Upper lobe of left lung (tissue), 4 donors: ENCODE measurements around the gene SLC52A3.

Source experiments
- EP300 ChIP-seq, 4 donors: sonication (generic); formaldehyde crosslinking; IDR thresholded peaks; one replicate each; pipeline ENCODE4 v1.5.1; 2017; ENCODE audit warnings: antibody characterized with exemption in 4 of 4, control low read depth in 2 of 4
- POLR2AphosphoS5 ChIP-seq, 2 donors: sonication (generic); formaldehyde crosslinking; IDR thresholded peaks; one replicate each; pipeline ENCODE4 v1.5.1; 2017; ENCODE audit warnings: antibody characterized with exemption in 2 of 2
- TF ChIP-seq, protein P1 (sequence below), 6 experiments: fragments of 450-650 bp in 4 of 6; fragments of 200-600 bp in 2 of 6; sonication (generic) in 2 of 6; IDR thresholded peaks; one replicate each; pipeline ENCODE4 v1.5.1; 2016 to 2019; ENCODE audit warnings: antibody characterized with exemption in 6 of 6

DNA sequence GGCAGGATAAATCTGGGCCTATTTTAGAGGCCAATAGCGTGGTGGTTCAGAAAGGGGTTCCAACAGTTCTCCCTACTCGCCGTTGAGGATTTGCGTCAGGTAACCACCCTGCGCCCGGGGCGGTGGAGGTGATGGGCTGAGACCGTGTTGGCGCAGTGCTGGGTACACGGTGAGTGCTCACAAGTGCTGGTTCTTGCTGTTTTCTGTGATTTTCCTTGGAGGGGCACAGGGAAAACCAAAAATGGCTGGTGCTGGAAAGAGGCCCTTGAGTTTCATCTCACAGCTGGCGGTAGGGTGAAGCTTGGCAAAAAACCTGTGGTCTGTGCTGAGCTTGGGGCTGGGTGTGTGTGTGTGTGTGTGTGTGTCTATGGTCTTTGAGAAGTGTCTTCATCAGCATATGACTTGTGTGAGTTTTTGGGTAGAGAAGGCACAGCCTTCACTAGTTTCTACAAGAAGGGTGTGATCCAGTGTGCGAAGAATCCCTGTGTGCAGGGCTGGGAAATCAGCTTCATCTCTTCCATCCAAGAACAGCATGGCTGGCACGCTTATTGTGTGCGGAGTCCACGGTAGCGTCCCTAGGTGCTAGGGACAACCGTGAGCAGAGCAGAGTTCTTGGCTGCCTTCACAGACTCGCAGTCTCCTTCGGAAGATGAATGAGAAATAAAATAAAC lies 57.4 kb downstream of the SLC52A3 start:
- TF ChIP-seq, protein P1, sequence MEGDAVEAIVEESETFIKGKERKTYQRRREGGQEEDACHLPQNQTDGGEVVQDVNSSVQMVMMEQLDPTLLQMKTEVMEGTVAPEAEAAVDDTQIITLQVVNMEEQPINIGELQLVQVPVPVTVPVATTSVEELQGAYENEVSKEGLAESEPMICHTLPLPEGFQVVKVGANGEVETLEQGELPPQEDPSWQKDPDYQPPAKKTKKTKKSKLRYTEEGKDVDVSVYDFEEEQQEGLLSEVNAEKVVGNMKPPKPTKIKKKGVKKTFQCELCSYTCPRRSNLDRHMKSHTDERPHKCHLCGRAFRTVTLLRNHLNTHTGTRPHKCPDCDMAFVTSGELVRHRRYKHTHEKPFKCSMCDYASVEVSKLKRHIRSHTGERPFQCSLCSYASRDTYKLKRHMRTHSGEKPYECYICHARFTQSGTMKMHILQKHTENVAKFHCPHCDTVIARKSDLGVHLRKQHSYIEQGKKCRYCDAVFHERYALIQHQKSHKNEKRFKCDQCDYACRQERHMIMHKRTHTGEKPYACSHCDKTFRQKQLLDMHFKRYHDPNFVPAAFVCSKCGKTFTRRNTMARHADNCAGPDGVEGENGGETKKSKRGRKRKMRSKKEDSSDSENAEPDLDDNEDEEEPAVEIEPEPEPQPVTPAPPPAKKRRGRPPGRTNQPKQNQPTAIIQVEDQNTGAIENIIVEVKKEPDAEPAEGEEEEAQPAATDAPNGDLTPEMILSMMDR (IDR thresholded peaks at IDR 0.05) = no peak
- TF ChIP-seq EP300 (IDR thresholded peaks at IDR 0.05) = no peak
- TF ChIP-seq POLR2AphosphoS5 (IDR thresholded peaks at IDR 0.05) = no peak
